Measurements from ENCODE around the gene VEZF1.

- TF ChIP-seq CTCF (conservative IDR thresholded peaks at IDR 0.05; ENCODE audit: low read depth, low read length) = no peak
- no peak for TF ChIP-seq EZH2 (IDR thresholded peaks at IDR 0.05; ENCODE audit: borderline replicate concordance, low read depth, low read length, poor library complexity, severe bottlenecking)
These were observed 62.6 kb downstream of the VEZF1 start for GRCh38 chr17:57925361-57925990.

All from A673 (cell line).